Muscle layer of duodenum (tissue), 2 donors: ENCODE results near the gene SCN5A.

Experiments used
- H3K27ac ChIP-seq: one replicate; pipeline ENCODE4 v1.7.0; 2013; ENCODE audit warnings: mild to moderate bottlenecking, low read length
- H3K27me3 ChIP-seq: one replicate; pipeline ENCODE4 v1.7.0; 2013; ENCODE audit warnings: low read depth, mild to moderate bottlenecking, control low read depth, low read length
- H3K36me3 ChIP-seq, 2 donors: one replicate each; pipeline ENCODE4 v1.7.0; 2013; ENCODE audit warnings: low read length in 2 of 2, control low read depth in 1 of 2, mild to moderate bottlenecking in 1 of 2; ENCODE audit not compliant: insufficient read depth in 2 of 2, control insufficient read depth in 1 of 2
- H3K4me1 ChIP-seq, 2 donors: one replicate each; pipeline ENCODE4 v1.7.0; 2013; ENCODE audit warnings: low read length in 2 of 2, mild to moderate bottlenecking in 2 of 2, control low read depth in 1 of 2, moderate library complexity in 1 of 2; ENCODE audit not compliant: insufficient read depth in 2 of 2, control insufficient read depth in 1 of 2
- H3K4me3 ChIP-seq, 2 donors: one replicate each; pipeline ENCODE4 v1.7.0; 2013; ENCODE audit warnings: low read length in 2 of 2, low read depth in 1 of 2, mild to moderate bottlenecking in 1 of 2
- H3K9me3 ChIP-seq, 2 donors: one replicate each; pipeline ENCODE4 v1.7.0; 2013; ENCODE audit warnings: low read length in 2 of 2, control low read depth in 1 of 2, mild to moderate bottlenecking in 1 of 2; ENCODE audit not compliant: control insufficient read depth in 1 of 2
- donor health status: healthy.

The SCN5A gene

GRCh38 chr3:38553071-38553470 lies 96.4 kb downstream of the SCN5A start:
- no peaks in the 10 kb centered on the region for H3K27me3 ChIP-seq
- peaks cover 0 to 15% of the 10 kb centered on the region in 2 donors for H3K9me3 ChIP-seq
- H3K4me1 ChIP-seq: no peaks in the 10 kb centered on the region
- no peak overlapping the region for H3K4me3 ChIP-seq
- H3K27ac ChIP-seq: no peak overlapping the region
- no peaks in the 10 kb centered on the region for H3K36me3 ChIP-seq

GRCh38 chr3:38552364-38552763 lies 97.1 kb downstream of the SCN5A start:
- no peak overlapping the region for H3K4me3 ChIP-seq
- no peaks in the 10 kb centered on the region for H3K36me3 ChIP-seq
- H3K27ac ChIP-seq: no peak overlapping the region
- H3K4me1 ChIP-seq: no peaks in the 10 kb centered on the region
- no peaks in the 10 kb centered on the region for H3K27me3 ChIP-seq
- H3K9me3 ChIP-seq: peaks cover 0 to 15% of the 10 kb centered on the region in 2 donors

GRCh38 chr3:38551026-38551832 lies 98.3 kb downstream of the SCN5A start:
- H3K9me3 ChIP-seq: peaks cover 0 to 15% of the 10 kb centered on the region in 2 donors
- H3K4me3 ChIP-seq: no peak overlapping the region
- no peaks in the 10 kb centered on the region for H3K36me3 ChIP-seq
- no peaks in the 10 kb centered on the region for H3K4me1 ChIP-seq
- H3K27ac ChIP-seq: no peak overlapping the region
- no peaks in the 10 kb centered on the region for H3K27me3 ChIP-seq

- Histone ChIP-seq H3K4me3 (no peak overlapping the region), H3K27ac (no peak overlapping the region), H3K27me3 (no peaks in the 10 kb centered on the region), H3K4me1 (no peaks in the 10 kb centered on the region), H3K36me3 (no peaks in the 10 kb centered on the region), H3K9me3 (peaks cover 0 to 15% of the 10 kb centered on the region in 2 donors)
These were observed 99.3 kb downstream of the SCN5A start for GRCh38 chr3:38549957-38550840.

- H3K27ac ChIP-seq: no peak overlapping the region
- peaks cover 0 to 14% of the 10 kb centered on the region in 2 donors for H3K9me3 ChIP-seq
- H3K4me1 ChIP-seq: no peaks in the 10 kb centered on the region
- H3K27me3 ChIP-seq: no peaks in the 10 kb centered on the region
- no peak overlapping the region for H3K4me3 ChIP-seq
- no peaks in the 10 kb centered on the region for H3K36me3 ChIP-seq
These were observed 100.0 kb downstream of the SCN5A start for GRCh38 chr3:38549486-38549885.

DNA sequence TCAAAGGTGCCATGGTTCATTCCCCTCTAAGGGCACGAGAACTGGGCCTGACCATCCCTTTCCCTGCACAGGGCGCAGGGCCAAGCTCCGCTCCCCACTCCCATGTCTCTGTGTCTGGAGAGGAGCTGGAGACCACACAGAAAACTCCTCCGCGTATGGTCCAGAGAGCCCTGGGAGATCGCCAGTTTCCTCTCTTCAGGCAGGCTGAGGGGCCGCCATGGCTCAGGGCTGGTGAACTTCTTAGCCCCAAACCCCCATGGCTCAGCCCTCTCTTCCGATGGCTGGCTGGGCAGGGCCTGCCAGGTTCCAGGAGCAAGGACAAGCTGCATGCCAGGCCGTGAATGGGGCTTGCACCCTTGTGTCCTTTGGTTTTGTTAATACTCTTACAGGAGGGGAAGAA lies 100.4 kb downstream of the SCN5A start:
- H3K4me3 ChIP-seq: no peak overlapping the region
- H3K36me3 ChIP-seq: no peaks in the 10 kb centered on the region
- H3K27ac ChIP-seq: no peak overlapping the region
- no peaks in the 10 kb centered on the region for H3K4me1 ChIP-seq
- no peaks in the 10 kb centered on the region for H3K27me3 ChIP-seq
- peaks cover 0 to 10% of the 10 kb centered on the region in 2 donors for H3K9me3 ChIP-seq

- Histone ChIP-seq H3K27ac (no peak overlapping the region), H3K4me1 (no peaks in the 10 kb centered on the region)
These were observed 101.1 kb downstream of the SCN5A start for GRCh38 chr3:38548154-38548931.

GRCh38 chr3:38545983-38546382 lies 103.5 kb downstream of the SCN5A start:
- Histone ChIP-seq H3K4me3 (no peak overlapping the region), H3K4me1 (no peaks in the 10 kb centered on the region), H3K27me3 (no peaks in the 10 kb centered on the region), H3K36me3 (no peaks in the 10 kb centered on the region), H3K27ac (no peak overlapping the region), H3K9me3 (peaks cover 0 to 1% of the 10 kb centered on the region in 2 donors)

More at GRCh38 chr3:38548154-38548931, 101.1 kb downstream of the SCN5A start:
- H3K36me3 ChIP-seq: no peaks in the 10 kb centered on the region
- peaks cover 0 to 5% of the 10 kb centered on the region in 2 donors for H3K9me3 ChIP-seq
- H3K27me3 ChIP-seq: no peaks in the 10 kb centered on the region
- H3K4me3 ChIP-seq: no peak overlapping the region

DNA sequence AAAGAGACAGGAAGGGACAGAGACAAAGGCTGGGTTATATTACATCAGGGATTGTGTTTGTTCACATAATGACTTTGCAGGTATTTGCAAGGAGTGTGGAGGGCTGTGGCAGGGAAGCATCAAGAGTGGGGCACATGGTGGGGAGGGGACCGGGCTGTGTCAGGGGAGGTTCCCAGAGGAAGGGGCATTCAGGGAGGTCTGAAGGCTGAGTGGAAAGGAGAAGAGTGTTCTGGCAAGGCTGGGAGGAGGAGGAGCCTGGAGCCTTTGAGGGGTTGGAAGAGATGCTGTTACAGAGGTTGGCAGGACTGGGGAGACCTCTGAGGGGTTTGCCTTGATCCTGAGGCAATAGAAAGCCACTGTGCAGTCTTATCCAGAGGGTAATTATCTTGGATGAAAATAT lies 103.9 kb downstream of the SCN5A start:
- Histone ChIP-seq H3K9me3 (no peaks in the 10 kb centered on the region), H3K4me1 (no peaks in the 10 kb centered on the region), H3K27ac (no peak overlapping the region), H3K4me3 (no peak overlapping the region), H3K36me3 (no peaks in the 10 kb centered on the region), H3K27me3 (no peaks in the 10 kb centered on the region)

DNA sequence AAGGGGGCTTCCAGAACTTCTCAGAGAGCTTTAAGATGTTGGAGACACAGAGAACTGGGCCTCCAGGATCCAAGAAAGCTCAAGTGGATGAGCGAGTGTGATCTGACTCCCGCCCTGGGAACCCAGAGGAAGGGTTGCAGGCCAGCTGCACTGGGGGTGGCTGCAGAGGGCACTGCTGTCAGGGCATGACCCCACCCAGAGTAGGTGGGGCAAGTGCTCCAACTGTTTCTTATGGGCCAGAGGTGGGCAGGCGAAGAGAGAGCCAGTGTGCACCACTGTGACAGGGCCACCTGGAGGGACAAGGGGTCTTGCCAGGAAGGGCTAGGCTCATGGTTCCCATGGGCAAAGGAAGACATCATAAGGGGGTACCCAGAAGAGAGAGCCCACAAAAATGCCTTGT lies 104.6 kb downstream of the SCN5A start:
- no peaks in the 10 kb centered on the region for H3K36me3 ChIP-seq
- no peaks in the 10 kb centered on the region for H3K9me3 ChIP-seq
- no peak overlapping the region for H3K4me3 ChIP-seq
- no peaks in the 10 kb centered on the region for H3K4me1 ChIP-seq
- no peak overlapping the region for H3K27ac ChIP-seq
- H3K27me3 ChIP-seq: no peaks in the 10 kb centered on the region

GRCh38 chr3:38543586-38543985 lies 105.9 kb downstream of the SCN5A start:
- no peak overlapping the region for H3K27ac ChIP-seq
- H3K4me3 ChIP-seq: no peak overlapping the region
- H3K36me3 ChIP-seq: no peaks in the 10 kb centered on the region

More at GRCh38 chr3:38543586-38543985, 105.9 kb downstream of the SCN5A start:
- H3K4me1 ChIP-seq: no peaks in the 10 kb centered on the region
- H3K27me3 ChIP-seq: no peaks in the 10 kb centered on the region
- no peaks in the 10 kb centered on the region for H3K9me3 ChIP-seq
